ENCODE data around the gene STUB1.

Gene STUB1

GRCh38 chr16:705431-706188, 25.4 kb downstream of the STUB1 start, which contains the start of gene FBXL16:
FBXL16 (minus strand) TSS chr16:705801; CDS start chr16:697405, 8,396 bp downstream.
- DNase-seq (ENCODE audit: low read depth in 2 of 2), result no peak
- peak within 1 kb of the TSS in 1 of 2 donors; percentile 24 for H3K4me3 ChIP-seq (replicated peaks in 1 of 2; ENCODE audit: low read depth in 2 of 2, low read length in 2 of 2)
- no peak for TF ChIP-seq CTCF (IDR thresholded peaks at IDR 0.05; ENCODE audit: low read depth, low read length)

GRCh38 chr16:706189-707061, 26.2 kb downstream of the STUB1 start:
- no peak for DNase-seq (ENCODE audit: low read depth in 2 of 2)
- TF ChIP-seq CTCF (IDR thresholded peaks at IDR 0.05; ENCODE audit: low read depth, low read length), result no peak
- no peak overlapping the region for H3K4me3 ChIP-seq (replicated peaks in 1 of 2; ENCODE audit: low read depth in 2 of 2, low read length in 2 of 2)

- no peak overlapping the region for H3K4me3 ChIP-seq (replicated peaks in 1 of 2; ENCODE audit: low read depth in 2 of 2, low read length in 2 of 2)
- no peak for DNase-seq (ENCODE audit: low read depth in 2 of 2)
- no peak for TF ChIP-seq CTCF (IDR thresholded peaks at IDR 0.05; ENCODE audit: low read depth, low read length)
These were observed 26.9 kb downstream of the STUB1 start for GRCh38 chr16:707062-707538.

GRCh38 chr16:708019-708418, 27.8 kb downstream of the STUB1 start:
- TF ChIP-seq CTCF (IDR thresholded peaks at IDR 0.05; ENCODE audit: low read depth, low read length), result no peak
- H3K4me3 ChIP-seq (replicated peaks in 1 of 2; ENCODE audit: low read depth in 2 of 2, low read length in 2 of 2), result no peak overlapping the region
- DNase-seq (ENCODE audit: low read depth in 2 of 2), result no peak

- no peak for DNase-seq (ENCODE audit: low read depth in 2 of 2)
- TF ChIP-seq CTCF (IDR thresholded peaks at IDR 0.05; ENCODE audit: low read depth, low read length), result no peak
- H3K4me3 ChIP-seq (replicated peaks in 1 of 2; ENCODE audit: low read depth in 2 of 2, low read length in 2 of 2), result no peak overlapping the region
These were observed 28.7 kb downstream of the STUB1 start for GRCh38 chr16:708959-709358.

- no peak for TF ChIP-seq CTCF (IDR thresholded peaks at IDR 0.05; ENCODE audit: low read depth, low read length)
- peak; percentile 86 to 92 for DNase-seq (ENCODE audit: low read depth in 2 of 2)
- H3K4me3 ChIP-seq (replicated peaks in 1 of 2; ENCODE audit: low read depth in 2 of 2, low read length in 2 of 2), result no peak overlapping the region
These were observed 29.6 kb downstream of the STUB1 start for GRCh38 chr16:709566-710499.

Measured in cardiac fibroblast (primary cell).